ACHN (cell line): ENCODE data around the gene RHOD.

Source experiments
- DNase-seq: peaks from one replicate; pipeline ENCODE4 v3.0.0-alpha.2; 2015
- in situ Hi-C: cut with HindIII; loops from 2 replicates; pipeline ENCODE4 v1.10.0; 2017; ENCODE audit warnings: low sequenced_read_pairs, low pct_ligation_motif_present, low pct_unique_long_range_greater_than_20kb

The RHOD gene

GRCh38 chr11:67098799-67099429, 42.3 kb downstream of the RHOD start:
- DNase-seq: no peak
- in situ Hi-C loops: no loop called here

DNA sequence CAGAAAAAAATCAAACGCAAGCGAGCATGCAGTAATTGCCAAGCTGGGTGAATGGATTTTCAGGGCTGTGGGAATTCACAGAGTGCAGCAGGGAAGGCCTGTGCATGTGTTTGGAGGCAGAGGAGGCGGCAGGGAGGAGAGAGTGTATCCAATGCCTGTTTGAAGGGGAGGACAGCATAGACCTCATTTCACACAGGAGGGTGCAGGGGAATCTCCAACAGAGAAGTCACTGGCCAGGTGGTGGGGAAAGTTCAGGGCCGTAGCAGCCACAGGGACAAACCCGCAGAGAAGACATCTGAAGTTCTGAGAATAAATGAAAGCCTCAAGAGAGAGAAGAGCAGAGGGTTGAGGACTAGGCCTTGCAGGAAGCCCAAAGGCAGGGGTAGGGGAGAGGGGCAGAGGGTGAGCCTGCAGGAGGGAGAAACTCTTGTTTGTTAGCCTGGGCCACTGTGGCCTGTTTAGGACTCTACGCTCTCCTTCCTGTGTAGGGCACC, 43.2 kb downstream of the RHOD start:
- in situ Hi-C loops: no loop called here
- DNase-seq: no peak

DNA sequence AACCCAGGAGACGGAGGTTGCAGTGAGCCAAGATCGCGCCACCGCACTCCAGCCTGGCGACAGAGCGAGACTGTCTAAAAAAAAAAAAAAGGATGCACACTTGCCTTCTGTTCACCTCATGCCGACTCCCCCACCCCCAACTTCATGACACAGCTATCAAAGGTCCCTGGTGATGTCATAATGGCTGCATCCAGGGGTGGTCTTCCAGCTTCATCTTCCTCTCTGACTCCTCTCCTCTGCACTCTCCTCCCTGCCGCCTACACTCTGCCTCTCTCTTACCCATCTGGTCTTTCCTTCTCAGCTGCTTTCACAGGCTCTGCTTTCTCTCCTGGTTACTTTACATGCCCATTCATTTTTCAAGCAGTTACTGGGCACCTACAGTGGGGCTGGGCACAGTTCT, 46.0 kb downstream of the RHOD start:
- DNase-seq: no peak
- in situ Hi-C loops: no loop called here

- no peak for DNase-seq
- in situ Hi-C loops: no loop called here
These were observed 49.3 kb downstream of the RHOD start for GRCh38 chr11:67105964-67106363.

DNA sequence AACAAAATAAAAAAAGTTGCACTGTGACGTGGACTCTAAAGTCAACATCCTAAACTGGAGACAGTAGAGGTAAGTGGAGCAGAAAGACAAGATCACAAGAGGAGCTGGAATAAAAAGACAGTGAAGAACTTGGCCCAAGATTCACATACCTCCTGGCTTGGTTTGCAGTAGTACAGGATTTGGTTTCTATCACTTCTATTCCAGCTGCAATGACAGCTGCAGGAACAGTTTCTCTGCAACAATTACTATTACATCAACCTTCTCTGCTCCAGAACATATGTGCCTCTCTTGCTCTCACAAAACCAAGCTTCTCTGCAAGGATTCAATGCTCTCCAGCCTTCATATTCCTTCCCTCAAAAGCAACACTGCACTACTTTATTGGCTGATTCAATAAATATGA, 54.6 kb downstream of the RHOD start:
- DNase-seq: no peak
- in situ Hi-C loops: no loop called here

DNA sequence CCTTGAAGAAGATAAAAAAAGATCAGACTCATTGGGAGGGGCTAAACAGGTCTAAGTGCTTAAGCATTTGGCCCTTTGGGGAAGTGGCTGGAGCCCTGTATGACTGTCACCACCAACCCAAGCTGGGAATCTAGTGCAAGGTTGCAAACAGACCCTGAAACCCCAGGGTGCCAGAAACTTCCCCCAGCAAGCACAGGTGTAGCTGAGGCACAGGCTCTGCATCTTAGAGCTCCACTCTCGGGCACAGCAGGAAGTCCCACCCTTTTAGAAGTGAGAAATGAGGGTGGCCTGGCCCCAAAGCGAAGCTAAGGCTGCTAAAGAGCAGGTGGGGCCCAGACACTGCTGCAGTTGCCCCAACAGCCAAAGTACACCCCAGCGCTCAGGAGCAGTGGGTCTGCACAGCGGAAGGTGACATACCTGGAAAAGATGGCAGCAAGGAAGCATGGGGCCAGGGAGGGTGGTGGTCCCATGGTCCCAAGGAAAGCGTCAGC, 56.6 kb downstream of the RHOD start:
- no peak for DNase-seq
- in situ Hi-C loops: no loop called here

- in situ Hi-C loops: no loop called here
- no peak for DNase-seq
These were observed 57.7 kb downstream of the RHOD start for GRCh38 chr11:67114275-67114896.

- in situ Hi-C loops: no loop called here
- DNase-seq: no peak
These were observed 60.1 kb downstream of the RHOD start for GRCh38 chr11:67116758-67117105.

DNA sequence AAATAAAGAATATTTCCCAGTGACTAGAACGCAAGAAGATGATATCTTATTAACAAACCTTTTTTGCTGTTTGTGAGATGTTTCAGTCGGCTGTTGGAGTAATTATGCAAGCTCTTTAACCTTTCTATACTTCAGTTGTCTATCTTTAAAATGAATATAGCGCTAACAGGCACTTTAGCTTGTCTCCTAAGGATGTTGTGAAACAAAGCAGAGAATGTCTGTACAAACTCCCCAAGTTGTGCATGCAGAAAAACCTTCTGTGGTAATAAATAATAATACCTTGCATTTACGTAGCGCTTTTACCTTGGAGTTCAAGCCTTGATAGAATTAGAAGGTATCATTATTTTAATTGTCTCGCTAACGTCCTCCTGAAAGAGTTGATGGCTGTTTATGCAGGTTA, 60.5 kb downstream of the RHOD start:
- in situ Hi-C loops: no loop called here
- no peak for DNase-seq

GRCh38 chr11:67117672-67118180, 61.1 kb downstream of the RHOD start:
- in situ Hi-C loops: no loop called here
- DNase-seq: no peak

- DNase-seq: no peak
- in situ Hi-C loops: no loop called here
These were observed 61.6 kb downstream of the RHOD start for GRCh38 chr11:67118181-67118766.

- in situ Hi-C loops: no loop called here
- peak; percentile 96 for DNase-seq
These were observed 62.3 kb downstream of the RHOD start, which contains the start of gene KDM2A for GRCh38 chr11:67118801-67119584. TSS of gene KDM2A (plus strand) at chr11:67119263. CDS start at chr11:67121317, 2,054 bp downstream.

- DNase-seq: peak; percentile 46
- in situ Hi-C loops: no loop called here
These were observed 63.1 kb downstream of the RHOD start for GRCh38 chr11:67119585-67120391.

DNA sequence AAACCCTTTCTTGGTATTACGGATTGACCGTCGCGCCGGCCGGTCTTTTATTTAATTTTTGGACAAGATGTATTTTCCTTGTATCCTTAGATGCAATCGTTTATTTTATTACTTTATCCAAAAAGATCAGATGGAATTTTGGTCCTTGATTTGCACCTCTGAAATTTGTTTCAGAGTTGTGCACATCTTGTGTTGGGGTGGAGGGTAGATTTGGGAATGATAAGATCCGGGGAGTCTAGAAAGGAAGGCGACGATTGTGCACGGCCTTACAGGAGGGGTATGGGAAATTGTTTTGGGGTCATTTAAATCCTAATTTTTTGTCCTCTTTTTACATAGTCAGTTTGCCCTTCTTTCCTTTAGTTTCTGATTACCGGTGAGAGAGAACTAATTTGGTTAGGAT, 63.8 kb downstream of the RHOD start:
- no peak for DNase-seq
- in situ Hi-C loops: no loop called here

DNA sequence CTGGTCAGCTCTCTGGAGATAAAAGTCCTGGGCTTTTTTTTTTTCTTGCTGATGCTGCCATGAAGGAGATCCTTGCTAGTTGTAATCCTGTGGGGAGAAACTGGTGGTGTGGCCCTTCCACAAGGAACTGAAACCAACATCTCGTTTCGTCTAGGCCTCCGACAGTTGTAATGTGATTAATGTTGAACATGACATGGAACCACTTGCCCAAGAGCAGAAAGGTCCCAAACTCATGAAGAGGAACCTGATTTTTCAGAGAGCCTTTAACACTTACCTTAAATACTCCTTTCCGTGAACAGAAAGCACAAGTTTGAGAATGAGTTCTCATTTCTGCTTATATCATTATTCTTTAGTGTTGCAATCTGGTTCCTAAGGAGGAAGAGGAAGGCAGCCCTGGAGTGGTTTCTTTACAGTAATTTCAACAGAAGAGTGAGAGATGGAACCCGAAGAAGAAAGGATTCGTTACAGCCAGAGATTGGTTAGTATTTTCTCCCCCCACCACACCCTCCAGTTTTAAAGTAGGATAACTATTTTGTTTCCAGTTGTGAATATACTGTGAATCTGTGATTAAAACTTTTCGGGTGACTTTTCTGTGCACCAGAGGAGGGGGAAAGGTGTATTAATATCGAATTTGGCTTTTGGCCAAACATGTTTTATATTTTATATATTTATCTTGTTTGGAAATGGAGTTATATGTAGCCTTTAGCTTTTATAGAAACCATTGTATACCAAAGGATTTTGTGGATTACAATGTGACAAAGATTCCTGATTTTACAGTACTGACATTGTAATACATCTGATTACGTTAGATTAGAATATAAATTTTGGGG, 64.4 kb downstream of the RHOD start:
- in situ Hi-C loops: no loop called here
- DNase-seq: peak; percentile 33
